ENCODE results near the gene ERC2.

ERC2 gene

DNA sequence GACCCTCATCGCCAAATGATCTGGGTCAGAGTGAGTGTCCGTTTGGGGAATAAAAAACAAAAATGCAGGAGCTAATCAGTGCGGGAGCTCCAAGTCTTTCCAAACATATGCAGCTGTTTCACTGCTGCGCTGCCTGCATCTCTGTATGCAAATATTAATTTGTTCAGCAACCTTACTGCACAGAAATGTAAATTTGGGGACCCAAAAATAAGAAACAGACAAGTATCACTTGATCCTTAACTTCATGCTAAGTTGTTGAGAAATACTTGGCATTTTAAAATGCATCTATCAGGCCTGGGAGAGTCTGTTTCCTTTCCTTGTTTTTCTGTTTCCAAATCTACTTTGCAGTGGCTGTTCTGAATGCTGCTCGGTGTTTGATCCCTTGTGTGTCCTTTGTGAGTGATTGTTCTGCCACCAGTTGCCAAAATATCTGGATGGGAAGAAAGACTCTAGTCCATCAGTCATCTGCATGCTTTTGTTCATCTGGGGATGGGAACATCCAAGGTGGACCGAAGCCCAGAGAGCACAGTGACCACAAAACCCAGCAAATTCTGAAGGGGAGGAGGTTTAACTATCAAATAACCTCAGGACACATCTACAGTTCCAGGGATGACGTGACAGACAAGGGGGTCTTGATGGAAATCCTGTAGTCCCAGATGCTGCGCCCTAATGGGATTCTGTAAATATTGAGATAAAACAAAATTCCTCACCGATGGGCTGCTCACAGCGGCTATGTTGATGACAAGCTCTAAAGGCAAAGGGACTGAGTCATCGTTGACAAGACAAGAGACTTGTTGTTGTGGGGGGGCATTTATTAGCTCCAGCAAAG is 781.6 kb downstream of the ERC2 start:
- DNase-seq (ENCODE audit: extremely low spot score, insufficient read length, low read depth) = no peak
- FAIRE-seq = no peak

DNA sequence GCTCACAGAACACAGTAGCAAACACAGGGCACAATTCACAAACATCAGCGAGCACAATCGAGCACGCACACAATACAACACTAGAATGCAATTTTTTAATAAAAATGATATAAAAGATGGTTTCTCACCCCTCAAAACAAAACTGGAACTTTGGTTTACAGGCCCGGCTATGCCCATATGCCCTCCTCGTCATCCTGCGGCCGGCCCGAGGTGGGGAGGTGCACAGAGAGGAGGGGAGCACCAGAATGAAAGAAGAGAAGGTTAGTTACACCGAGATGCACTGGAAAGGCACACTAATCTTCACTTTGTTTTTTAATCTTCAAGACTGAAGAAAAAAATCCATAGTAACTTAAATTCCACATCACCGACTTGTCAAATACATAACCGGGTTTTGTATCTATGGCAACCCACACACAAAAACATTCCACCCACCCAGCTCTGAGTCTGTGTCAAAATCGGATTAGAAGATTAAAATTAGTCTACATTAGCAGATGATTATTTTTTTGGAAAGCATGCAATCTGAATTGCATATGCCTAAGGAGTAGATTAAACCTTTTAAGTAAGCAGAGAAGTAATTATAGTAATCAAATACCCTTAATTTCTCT is 784.5 kb downstream of the ERC2 start:
- DNase-seq (ENCODE audit: extremely low spot score, insufficient read length, low read depth) (no peak), FAIRE-seq (no peak)

DNA sequence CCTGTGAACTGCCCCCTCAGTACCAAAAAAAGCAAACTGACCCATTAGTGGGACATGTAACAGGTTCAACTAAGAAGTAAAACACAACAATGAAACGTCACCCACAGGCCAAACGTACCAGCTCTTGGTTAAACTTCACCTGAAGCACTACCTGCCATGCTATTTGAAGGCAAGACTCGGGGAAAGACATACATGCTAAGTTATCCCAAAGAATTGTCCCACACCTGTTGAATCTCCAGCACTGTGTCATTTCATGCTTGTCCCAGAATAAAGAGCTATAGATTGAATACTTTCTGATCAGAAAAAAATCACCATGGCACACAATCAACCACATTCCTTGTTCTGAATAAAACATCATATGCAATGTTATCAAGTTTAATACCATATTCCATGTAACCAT is 785.8 kb downstream of the ERC2 start:
- no peak for FAIRE-seq

DNA sequence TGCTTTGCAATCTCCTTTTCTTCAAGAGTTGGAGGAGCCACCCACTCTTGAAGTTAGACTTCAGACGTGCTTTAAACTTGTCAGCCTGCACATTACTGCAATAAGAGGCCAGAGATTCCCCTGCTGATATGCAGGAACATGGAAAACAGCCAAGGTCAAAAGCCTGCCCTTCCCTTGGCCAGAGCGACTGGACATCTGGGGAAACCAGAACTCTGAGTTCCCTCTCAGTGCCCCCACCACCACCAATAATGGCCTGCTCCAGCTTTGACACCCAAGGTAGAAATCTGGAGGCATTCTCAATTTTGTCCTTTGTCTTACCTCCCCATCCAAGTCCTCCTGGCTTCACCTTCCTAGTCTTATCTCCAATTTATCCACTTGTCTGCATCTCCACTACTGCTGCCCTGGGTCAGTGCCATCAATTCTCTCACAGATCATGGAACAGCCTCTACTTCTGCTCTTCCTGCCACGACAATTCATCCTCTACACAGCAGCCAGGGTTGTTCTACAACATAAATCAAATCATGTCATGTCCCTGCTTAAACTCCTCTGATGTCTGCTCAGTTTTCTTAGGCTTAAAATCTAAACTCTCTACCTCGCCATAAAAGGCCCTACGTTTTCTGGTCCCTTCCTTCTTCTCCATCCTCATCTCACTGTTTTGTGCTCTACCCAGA is 789.6 kb downstream of the ERC2 start:
- FAIRE-seq (no peak), DNase-seq (ENCODE audit: extremely low spot score, insufficient read length, low read depth) (no peak)

More for the DNA sequence above, 785.8 kb downstream of the ERC2 start:
- no peak for DNase-seq (ENCODE audit: extremely low spot score, insufficient read length, low read depth)

DNA sequence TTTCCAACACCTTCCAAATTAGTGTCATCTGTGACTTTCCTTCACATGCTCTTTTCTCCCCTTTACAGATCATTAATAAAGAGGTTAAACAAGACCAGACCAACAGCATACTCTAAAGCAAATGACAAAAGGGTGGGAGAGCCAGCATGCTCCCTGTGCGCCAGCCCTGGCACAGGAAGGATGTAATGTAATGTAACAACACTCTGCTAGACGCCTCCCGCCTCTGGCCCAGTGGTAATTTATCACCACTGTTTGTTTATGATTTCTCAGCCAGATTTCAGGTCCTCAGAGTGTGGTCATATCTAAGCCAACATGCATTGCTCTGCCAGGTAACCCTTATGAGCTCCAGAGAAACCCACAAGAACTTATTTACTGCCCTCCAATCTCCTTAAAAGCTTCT is 791.6 kb downstream of the ERC2 start:
- no peak for FAIRE-seq
- DNase-seq (ENCODE audit: extremely low spot score, insufficient read length, low read depth) = no peak

DNA sequence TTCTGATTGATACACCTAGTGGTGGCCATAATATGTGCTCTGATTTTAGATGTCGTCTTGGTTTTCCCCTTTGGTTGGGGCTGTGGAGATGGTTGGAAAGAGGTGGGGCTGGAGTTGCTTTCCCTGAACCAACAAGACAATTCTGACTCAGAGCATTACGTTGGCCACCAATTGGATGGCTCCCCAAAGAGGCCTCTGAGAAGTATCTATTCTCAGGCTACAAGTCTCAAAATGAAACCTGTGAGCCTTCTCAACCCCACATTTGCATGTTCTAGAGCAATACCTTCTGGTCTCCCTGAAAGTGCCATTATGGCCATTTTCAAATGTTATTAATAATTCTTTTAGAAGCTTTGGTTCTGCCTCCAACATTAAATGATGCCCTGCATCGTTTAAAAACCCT is 792.8 kb downstream of the ERC2 start:
- peak; percentile 84 for FAIRE-seq
- peak; percentile 23 for DNase-seq (ENCODE audit: extremely low spot score, insufficient read length, low read depth)

DNA sequence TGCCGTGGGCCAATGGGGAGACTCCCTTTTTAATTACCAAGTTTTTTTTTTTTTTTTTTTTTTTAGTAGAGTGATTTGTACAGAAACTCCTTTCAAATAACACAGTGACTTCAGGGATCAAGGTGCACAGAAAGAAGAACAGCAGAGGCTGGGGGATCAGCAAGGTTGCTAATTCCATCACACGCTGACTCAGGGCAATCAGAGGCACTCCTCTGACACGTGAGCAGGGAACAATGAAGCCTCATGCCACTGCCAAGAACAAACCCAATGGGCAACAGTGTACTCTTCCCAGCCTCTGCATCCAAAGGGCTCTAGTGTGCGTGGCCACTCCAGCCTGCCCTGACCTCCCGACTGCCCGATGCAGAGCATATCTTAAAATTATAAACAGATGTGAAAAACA is 794.5 kb downstream of the ERC2 start:
- no peak for FAIRE-seq

DNA sequence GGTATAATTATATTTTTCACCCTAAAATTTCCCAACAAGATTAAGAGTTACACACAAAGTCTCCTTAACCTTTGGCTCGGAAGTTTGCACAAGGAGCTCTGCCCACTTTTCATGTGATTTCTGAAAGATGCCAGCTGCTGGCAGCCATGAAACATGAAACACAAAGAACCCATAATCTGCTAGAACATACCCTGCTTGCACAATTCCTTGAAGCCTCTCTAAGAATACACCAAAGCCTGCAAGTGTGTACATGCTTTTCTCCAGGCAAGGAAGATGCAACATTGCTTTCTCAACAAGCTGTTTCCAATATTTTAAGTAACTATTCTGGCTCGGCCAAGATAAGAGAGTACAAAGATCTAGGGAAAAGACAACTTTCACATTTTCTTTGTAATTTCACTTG is 799.1 kb downstream of the ERC2 start:
- FAIRE-seq = no peak
- DNase-seq (ENCODE audit: extremely low spot score, insufficient read length, low read depth) = no peak

More for the DNA sequence above, 794.5 kb downstream of the ERC2 start:
- DNase-seq (ENCODE audit: extremely low spot score, insufficient read length, low read depth) = no peak

DNA sequence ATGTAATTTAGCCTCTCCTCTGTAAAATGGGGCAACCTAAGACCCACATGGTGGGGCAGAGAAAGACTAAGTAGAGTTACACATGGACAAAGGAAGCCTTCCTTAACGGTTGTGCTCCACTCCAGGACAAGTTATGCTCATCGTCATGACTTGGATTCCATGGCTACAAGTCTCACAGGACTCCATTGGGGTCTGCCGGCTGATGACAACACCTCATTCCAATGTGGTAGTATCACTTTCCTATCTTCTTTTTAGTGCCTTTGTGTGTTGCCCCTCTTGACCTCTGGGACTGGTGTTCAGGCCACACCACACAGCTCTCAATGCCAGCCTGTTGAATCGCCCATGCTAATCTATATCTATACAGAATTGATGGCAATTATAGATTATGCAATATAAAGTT is 799.9 kb downstream of the ERC2 start:
- DNase-seq (ENCODE audit: extremely low spot score, insufficient read length, low read depth) (no peak), FAIRE-seq (no peak)

DNA sequence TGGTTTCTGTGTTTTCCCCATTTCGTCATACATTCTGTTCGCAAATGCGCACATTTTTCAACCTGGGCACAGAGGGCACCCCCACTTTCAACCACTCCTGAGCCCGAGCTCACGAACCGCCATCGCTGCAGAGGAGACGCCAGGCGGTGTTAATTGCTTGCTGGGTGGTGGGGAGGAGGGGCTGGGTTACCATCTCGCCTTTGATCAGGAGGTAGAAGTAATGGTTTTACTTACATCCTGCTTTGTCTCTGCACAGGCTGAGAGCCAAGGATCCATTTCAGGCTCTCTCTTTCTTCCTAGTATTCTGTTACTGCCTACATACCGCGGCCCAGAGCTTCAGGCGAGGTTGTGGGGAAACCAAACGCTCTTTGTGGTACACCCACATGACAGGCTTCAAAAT is 803.9 kb downstream of the ERC2 start:
- no peak for DNase-seq (ENCODE audit: extremely low spot score, insufficient read length, low read depth)

DNA sequence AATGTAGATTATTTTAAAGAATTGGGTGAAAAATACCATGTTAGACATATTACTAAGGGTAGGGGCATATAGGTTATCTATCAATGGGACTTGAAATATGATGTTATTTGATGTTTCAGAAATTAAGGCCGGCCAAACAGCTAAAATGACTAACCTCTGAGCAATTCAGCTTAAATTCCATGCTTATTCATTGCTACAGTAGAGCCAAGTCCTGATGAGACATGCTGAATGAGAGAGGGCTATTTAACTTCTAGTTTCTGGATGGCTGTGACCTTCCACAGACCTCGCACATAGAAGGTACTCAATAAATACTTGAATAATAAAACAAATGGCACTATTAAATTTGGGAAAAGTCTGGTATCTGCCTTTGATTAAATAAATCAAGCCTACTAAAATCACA is 805.6 kb downstream of the ERC2 start:
- no peak for FAIRE-seq
- no peak for DNase-seq (ENCODE audit: extremely low spot score, insufficient read length, low read depth)

More for the DNA sequence above, 803.9 kb downstream of the ERC2 start:
- FAIRE-seq = no peak

DNA sequence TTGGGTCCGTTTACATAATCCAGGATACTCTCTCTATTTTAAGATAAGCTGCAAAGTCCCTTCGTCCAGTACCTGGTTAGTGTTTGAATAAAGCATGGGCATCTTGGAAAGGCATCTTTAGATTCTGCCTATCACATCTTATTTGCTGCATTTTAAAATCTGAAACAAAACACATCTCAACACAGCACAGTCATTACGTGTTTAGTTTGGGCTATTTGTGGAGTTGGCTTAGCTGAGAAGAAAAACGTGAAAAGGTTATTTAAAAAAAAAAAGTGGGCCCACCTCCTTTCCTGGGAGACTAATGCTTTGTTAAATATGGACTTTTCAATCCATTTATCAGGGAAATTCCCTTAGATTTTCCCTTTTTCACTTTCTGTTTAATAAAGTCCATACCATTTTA is 806.7 kb downstream of the ERC2 start:
- DNase-seq (ENCODE audit: extremely low spot score, insufficient read length, low read depth) (no peak), FAIRE-seq (no peak)

DNA sequence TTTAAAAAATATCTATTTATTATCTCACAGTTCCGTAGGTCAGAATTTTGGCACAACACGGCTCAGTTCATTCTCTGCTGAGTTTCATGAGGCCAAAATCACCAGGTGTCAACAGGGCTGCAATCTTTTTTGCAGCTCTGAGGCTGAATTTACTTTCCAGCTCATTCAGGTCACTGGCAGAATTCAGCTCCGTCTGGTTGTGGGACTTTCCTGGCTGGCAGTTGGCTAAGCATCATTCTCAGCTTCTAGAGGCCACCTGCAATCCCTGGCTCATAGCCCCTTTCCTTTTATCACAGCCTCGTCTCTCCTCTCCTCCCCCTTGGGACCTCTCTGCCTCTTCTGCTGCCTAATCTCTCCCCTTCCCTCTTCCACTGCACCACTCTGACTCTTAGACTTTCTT is 807.1 kb downstream of the ERC2 start:
- FAIRE-seq (peak; percentile 51), DNase-seq (ENCODE audit: extremely low spot score, insufficient read length, low read depth) (no peak)

DNA sequence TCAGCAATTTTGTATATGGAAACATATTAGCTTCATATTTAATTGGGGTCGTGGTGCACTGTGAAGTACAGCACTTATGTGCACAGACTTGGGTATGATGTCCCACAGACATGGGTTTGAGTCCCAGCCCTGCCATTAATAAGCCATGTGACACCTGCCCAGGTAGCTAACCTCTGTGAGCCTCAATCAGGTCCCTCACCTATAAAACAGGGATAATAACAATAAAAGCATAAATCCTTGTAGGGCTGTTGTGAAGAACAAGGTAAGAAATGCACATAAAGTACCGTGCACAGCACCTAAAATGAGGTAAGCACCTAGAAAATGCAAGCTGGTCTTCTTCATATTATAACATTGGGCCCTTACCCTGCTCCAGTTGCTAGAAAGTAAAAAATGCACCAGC is 807.6 kb downstream of the ERC2 start:
- FAIRE-seq = no peak
- no peak for DNase-seq (ENCODE audit: extremely low spot score, insufficient read length, low read depth)

DNA sequence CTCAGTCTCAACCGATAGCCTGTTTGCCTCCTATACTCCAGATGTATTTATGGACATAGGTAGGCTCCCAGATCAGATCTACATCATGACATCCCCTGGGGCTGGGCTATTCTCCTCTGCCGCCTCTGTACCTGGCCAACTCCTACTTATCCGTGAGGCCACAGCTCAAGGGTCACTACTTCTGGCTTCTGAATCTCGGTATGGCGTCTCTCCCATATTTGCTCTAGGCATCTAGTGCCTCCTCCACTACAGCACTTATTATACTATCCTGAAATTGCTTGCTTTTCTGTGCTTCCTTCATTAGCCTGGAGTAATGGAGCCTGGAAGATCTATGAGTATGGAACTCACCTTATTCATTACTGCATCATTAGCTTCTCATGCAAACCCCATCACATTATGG is 808.6 kb downstream of the ERC2 start:
- FAIRE-seq (no peak), DNase-seq (ENCODE audit: extremely low spot score, insufficient read length, low read depth) (no peak)

DNA sequence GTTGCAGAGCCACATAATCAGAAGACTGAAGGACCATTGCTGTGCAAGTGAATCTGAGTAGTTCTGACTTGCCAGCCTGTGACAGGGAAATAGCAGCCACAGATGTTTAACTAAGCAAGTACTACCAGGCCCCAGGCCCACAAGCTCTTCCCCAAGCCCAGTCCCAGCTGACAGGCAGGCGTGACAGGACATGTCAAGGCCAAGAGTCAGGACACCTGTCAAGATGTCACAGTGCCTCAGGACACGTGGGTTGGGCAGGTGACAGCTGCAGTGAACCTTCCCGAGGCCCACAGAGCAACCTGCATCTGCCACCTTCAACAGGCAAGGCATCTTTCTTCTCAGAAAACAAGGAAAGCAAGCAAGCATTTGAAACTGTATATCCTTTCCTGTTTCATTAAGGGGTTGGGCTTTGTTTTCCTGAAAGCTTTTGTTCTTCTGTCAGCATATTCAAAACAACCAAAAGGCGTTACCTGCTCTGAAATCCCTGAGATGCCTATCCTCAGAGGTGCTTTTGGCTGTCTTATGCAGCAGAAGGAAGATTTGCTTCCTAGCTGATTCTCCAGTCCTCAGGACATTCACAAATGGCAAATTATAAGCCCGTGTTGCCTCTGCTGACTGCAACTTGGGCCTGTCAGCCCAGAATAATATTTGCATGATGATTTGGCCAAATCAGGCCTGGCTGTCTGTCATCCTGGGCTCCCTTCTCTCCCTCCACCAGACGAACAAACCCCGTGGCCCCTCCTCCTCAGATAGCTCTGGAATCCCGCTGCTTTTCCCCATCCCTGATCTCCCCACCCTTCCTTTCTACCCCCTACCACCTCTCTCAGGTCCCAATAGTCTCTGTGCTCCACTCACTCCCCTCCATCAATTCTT is 809.3 kb downstream of the ERC2 start:
- FAIRE-seq (no peak), DNase-seq (ENCODE audit: extremely low spot score, insufficient read length, low read depth) (no peak)

DNA sequence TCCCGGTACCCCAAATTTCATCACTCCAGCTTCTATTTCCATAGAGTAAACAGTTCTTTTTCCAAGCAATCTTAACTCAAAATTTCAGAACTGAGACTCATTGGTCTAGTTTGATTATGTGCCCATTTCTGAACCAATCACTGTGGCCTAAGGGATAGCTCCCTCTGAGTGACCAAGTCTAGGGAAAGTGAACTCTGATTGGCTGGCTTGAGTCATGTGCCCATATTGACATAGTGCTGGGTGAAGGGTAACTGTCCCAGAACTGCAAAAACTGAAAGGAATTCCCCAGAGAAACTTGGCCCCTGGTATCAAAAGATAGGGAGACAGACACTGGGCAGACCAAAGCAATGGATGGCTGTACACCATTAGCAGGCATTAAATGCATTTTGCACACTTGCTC is 810.0 kb downstream of the ERC2 start:
- FAIRE-seq (peak; percentile 9), DNase-seq (ENCODE audit: extremely low spot score, insufficient read length, low read depth) (no peak)

DNA sequence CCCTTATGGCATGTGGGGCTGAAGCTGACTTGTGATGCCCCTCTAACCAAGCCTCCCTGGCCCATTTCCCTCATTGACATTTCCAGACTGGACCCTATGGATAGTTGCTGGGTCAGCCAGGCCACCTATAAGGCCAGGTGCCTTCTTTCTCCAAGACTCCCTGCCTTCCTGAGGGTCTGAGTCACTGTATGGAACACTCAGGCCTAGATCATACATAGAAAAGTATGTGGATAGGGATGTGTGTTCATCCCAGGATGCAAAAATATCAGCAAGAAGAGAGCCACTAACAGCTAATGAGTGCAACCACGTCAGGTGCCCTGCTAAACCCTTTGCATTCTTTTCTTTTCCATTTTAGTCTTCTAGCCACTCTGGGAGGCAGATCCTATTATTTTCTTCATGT is 812.7 kb downstream of the ERC2 start:
- no peak for DNase-seq (ENCODE audit: extremely low spot score, insufficient read length, low read depth)
- no peak for FAIRE-seq

DNA sequence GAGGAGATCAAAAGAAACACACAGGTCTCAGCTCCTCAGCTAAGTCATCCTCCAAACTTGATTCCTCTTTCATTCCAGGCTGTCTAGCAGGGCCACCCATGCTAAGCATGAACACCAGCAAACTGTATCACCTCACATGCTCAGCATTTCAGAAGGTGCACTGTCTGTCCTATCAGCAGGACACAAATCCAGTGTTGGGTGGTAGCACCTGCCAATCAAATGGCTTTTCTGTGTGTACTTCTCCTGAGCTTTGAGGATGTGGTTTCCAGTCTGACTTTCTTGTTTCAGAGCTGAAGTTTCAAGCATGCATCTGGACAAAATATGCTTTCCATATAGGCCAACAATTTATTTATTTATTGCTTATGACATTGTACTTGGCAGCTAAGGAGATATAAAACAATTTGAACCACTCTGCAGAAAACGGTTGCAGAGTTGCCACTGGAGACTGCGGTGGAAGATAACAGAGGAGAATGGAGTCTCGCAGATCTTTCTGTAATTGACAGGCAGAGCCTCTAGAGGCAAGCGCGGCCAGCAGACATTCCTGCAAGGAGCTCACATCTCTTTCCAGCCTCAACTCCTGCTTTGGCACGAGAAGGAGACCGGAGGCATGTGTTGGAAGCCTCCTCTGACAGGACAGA is 814.0 kb downstream of the ERC2 start:
- peak; percentile 84 for FAIRE-seq
- peak; percentile 7 for DNase-seq (ENCODE audit: extremely low spot score, insufficient read length, low read depth)

DNA sequence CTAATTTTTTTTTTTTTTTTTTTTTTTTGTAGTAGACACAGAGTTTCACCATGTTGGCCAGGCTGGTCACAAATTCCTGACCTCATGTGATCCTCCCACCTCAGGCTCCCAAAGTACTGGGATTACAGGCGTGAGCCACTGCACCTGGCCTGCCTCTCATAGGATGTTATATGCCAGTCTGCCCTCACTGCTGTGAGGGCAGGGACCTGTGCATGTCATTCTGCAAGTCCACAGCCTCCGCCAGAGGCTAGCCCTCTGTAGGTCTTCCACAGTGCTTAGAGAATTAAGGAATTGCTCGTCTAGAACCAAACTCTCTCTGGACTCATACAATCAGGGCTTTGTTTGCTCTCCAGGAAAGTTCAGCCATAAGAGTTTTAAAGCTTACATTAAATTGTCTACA is 817.3 kb downstream of the ERC2 start:
- FAIRE-seq = no peak
- DNase-seq (ENCODE audit: extremely low spot score, insufficient read length, low read depth) = no peak
